CD4-positive, CD25-positive, alpha-beta regulatory T cell (primary cell): ENCODE measurements around the gene CACNG1. TPM values are rescaled to one million over a fixed set of nuclear protein-coding genes. Genes with fewer than 3 reads are reported as not detected.

ENCODE experiments used
- ATAC-seq, 2 donors: fragments of 150-1000 bp; cut with Tn5 transposase; one replicate each; pipeline ENCODE4 v1.10.0; 2021; ENCODE audit warnings: low read depth in 2 of 2, moderate number of reproducible peaks in 2 of 2, moderate library complexity in 1 of 2
- DNase-seq, 3 donors: peaks; one replicate each; pipeline versions ENCODE4 v3.0.0 to v3.0.0-alpha.2; 2012 to 2022; ENCODE audit warnings: mixed read lengths in 1 of 3
- H3K27ac ChIP-seq: one replicate; pipeline ENCODE4 v1.7.0; 2013; ENCODE audit warnings: mild to moderate bottlenecking, low read length; ENCODE audit not compliant: insufficient read depth, poor library complexity, severe bottlenecking
- H3K27me3 ChIP-seq: one replicate; pipeline ENCODE4 v1.7.0; 2013; ENCODE audit warnings: low read length; ENCODE audit not compliant: control insufficient read depth, insufficient read depth
- H3K36me3 ChIP-seq: one replicate; pipeline ENCODE4 v1.7.0; 2013; ENCODE audit warnings: mild to moderate bottlenecking, low read length, moderate library complexity; ENCODE audit not compliant: control insufficient read depth, insufficient read depth
- H3K4me1 ChIP-seq: 2 replicates; pipeline ENCODE4 v1.7.0; 2013; ENCODE audit warnings: mild to moderate bottlenecking, low read length; ENCODE audit not compliant: insufficient read depth, control insufficient read depth, poor library complexity, severe bottlenecking
- H3K4me3 ChIP-seq: one replicate; pipeline ENCODE4 v1.7.0; 2013; ENCODE audit warnings: low read depth, mild to moderate bottlenecking, low read length, moderate library complexity
- H3K9me3 ChIP-seq, 2 experiments: 1 replicate in 1 of 2; 2 replicates in 1 of 2; pipeline ENCODE4 v1.7.0; 2013; ENCODE audit warnings: low read length in 2 of 2, mild to moderate bottlenecking in 1 of 2, moderate library complexity in 1 of 2; ENCODE audit not compliant: control insufficient read depth in 2 of 2
- H3K27ac Mint-ChIP-seq, 3 donors: one replicate each; pipeline ENCODE4 v1.8.0; 2020 to 2022; ENCODE audit warnings: mild to moderate bottlenecking in 3 of 3, mixed read lengths in 3 of 3, moderate library complexity in 2 of 3
- H3K27me3 Mint-ChIP-seq: one replicate; pipeline ENCODE4 v1.8.0; 2022; ENCODE audit warnings: mild to moderate bottlenecking, mixed read lengths
- H3K36me3 Mint-ChIP-seq: one replicate; pipeline ENCODE4 v1.8.0; 2020; ENCODE audit warnings: mixed read lengths
- H3K4me1 Mint-ChIP-seq, 4 donors: one replicate each; pipeline ENCODE4 v1.8.0; 2020 to 2022; ENCODE audit warnings: mixed read lengths in 4 of 4, mild to moderate bottlenecking in 1 of 4
- H3K4me3 Mint-ChIP-seq, 4 donors: one replicate each; pipeline ENCODE4 v1.8.0; 2020 to 2022; ENCODE audit warnings: mild to moderate bottlenecking in 4 of 4, mixed read lengths in 4 of 4, moderate library complexity in 3 of 4
- H3K9me3 Mint-ChIP-seq, 7 donors: one replicate each; pipeline ENCODE4 v1.8.0; 2020 to 2022; ENCODE audit warnings: mixed read lengths in 7 of 7, mild to moderate bottlenecking in 3 of 7, moderate library complexity in 2 of 7
- polyA plus RNA-seq, 4 donors: library from polyadenylated mRNA; unstranded; fragments of 300-500 nt; fragmentation: Illumina TruSeq; gene quantifications; one replicate each; pipeline ENCODE4 v1.2.3, GENCODE V29; 2021
- total RNA-seq: library from RNA; stranded (reverse); gene quantifications from one replicate; pipeline ENCODE4 v1.2.3, GENCODE V29; 2022

Gene CACNG1
- total and polyA plus RNA-seq, 5 donors from 2014 or later = not detected

- peaks cover 5% of the 10 kb centered on the region for H3K27me3 Mint-ChIP-seq
- H3K4me1 Mint-ChIP-seq = no peaks in the 10 kb centered on the region
- DNase-seq = no peak
- H3K4me3 ChIP-seq = no peak overlapping the region
- H3K9me3 ChIP-seq = peaks cover 18 to 27% of the 10 kb centered on the region in 2 experiments
- peaks cover 0 to 30% (median 4%) of the 10 kb centered on the region in 7 donors for H3K9me3 Mint-ChIP-seq
- no peaks in the 10 kb centered on the region for H3K36me3 Mint-ChIP-seq
- no peak overlapping the region for H3K27ac ChIP-seq
- H3K36me3 ChIP-seq = no peaks in the 10 kb centered on the region
- no peak overlapping the region for H3K4me3 Mint-ChIP-seq
- no peaks in the 10 kb centered on the region for H3K4me1 ChIP-seq
- H3K27me3 ChIP-seq = peaks cover 3% of the 10 kb centered on the region
- no peak overlapping the region for H3K27ac Mint-ChIP-seq
- no peak for ATAC-seq
Measured at GRCh38 chr17:67049025-67049739, 4.8 kb downstream of the CACNG1 start.

DNA sequence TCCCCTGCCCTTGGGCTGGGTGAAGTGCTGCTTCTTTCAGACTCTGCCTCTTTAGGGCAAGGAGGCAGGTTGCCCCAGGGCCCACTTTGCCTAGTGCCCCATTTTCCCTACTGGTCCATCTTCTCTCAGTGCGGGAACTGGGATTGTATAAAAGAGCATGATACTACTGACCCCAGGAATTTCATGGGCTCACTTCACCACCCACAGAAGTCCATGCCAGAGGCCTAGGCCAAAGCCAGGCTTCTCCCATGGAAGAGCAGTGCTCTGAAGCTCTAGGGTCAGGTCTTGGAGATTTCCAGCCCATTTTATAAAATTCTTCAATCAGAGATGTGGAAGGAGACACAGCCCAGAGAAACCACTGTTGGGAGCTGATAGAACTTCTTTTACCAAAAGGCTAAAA lies 5.7 kb downstream of the CACNG1 start:
- no peak for ATAC-seq
- no peak overlapping the region for H3K4me3 ChIP-seq

GRCh38 chr17:67050471-67051154 lies 6.3 kb downstream of the CACNG1 start:
- H3K36me3 Mint-ChIP-seq = no peaks in the 10 kb centered on the region
- Histone ChIP-seq H3K36me3 (no peaks in the 10 kb centered on the region), H3K4me1 (no peaks in the 10 kb centered on the region), H3K27me3 (peaks cover 3% of the 10 kb centered on the region), H3K9me3 (peaks cover 18 to 27% of the 10 kb centered on the region in 2 experiments), H3K27ac (no peak overlapping the region), H3K4me3 (no peak overlapping the region)
- peaks cover 5% of the 10 kb centered on the region for H3K27me3 Mint-ChIP-seq
- DNase-seq (no peak), ATAC-seq (no peak)
- H3K4me3 Mint-ChIP-seq = no peak overlapping the region
- H3K9me3 Mint-ChIP-seq = peaks cover 0 to 30% (median 4%) of the 10 kb centered on the region in 7 donors
- H3K4me1 Mint-ChIP-seq = peaks cover 0 to 3% (median 0%) of the 10 kb centered on the region in 4 donors
- H3K27ac Mint-ChIP-seq = no peak overlapping the region

More for the DNA sequence above, 5.7 kb downstream of the CACNG1 start:
- Histone ChIP-seq H3K9me3 (peaks cover 18 to 27% of the 10 kb centered on the region in 2 experiments), H3K27me3 (peaks cover 3% of the 10 kb centered on the region), H3K4me1 (no peaks in the 10 kb centered on the region), H3K27ac (no peak overlapping the region), H3K36me3 (no peaks in the 10 kb centered on the region)
- H3K36me3 Mint-ChIP-seq = no peaks in the 10 kb centered on the region
- DNase-seq = no peak
- no peak overlapping the region for H3K4me3 Mint-ChIP-seq
- peaks cover 5% of the 10 kb centered on the region for H3K27me3 Mint-ChIP-seq
- H3K27ac Mint-ChIP-seq = no peak overlapping the region
- H3K4me1 Mint-ChIP-seq = peaks cover 0 to 3% (median 0%) of the 10 kb centered on the region in 4 donors
- peaks cover 0 to 30% (median 4%) of the 10 kb centered on the region in 7 donors for H3K9me3 Mint-ChIP-seq

GRCh38 chr17:67051155-67051538 lies 6.8 kb downstream of the CACNG1 start:
- Mint-ChIP-seq H3K36me3 (no peaks in the 10 kb centered on the region), H3K9me3 (peaks cover 0 to 30% (median 4%) of the 10 kb centered on the region in 7 donors), H3K27ac (no peak overlapping the region), H3K27me3 (peaks cover 5% of the 10 kb centered on the region), H3K4me1 (peaks cover 0 to 3% (median 0%) of the 10 kb centered on the region in 4 donors), H3K4me3 (no peak overlapping the region)
- Histone ChIP-seq H3K36me3 (no peaks in the 10 kb centered on the region), H3K9me3 (peaks cover 18 to 27% of the 10 kb centered on the region in 2 experiments), H3K4me1 (no peaks in the 10 kb centered on the region), H3K27ac (no peak overlapping the region), H3K27me3 (peaks cover 3% of the 10 kb centered on the region), H3K4me3 (no peak overlapping the region)
- DNase-seq (no peak), ATAC-seq (no peak)

DNA sequence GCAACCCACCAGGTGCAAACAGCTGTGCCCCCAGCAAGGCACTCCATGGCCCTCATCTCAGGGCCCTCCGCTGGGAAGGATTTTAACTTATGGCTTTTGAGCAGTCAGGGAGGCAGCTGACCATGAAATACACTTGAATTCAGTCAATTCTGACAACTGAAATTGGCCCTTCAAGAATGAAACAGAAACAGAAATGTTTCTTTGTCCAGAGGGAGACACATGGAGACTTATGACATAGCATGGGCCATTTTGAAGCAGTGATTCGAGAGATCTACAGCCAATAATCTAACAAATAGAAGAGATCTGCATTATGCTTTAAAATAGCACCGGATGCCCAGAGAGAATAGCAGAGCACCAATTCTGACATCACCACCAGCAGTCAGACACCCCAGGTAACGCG lies 7.5 kb downstream of the CACNG1 start:
- no peak overlapping the region for H3K27ac Mint-ChIP-seq
- H3K27me3 Mint-ChIP-seq = peaks cover 5% of the 10 kb centered on the region
- peaks cover 0 to 29% (median 4%) of the 10 kb centered on the region in 7 donors for H3K9me3 Mint-ChIP-seq
- Histone ChIP-seq H3K36me3 (no peaks in the 10 kb centered on the region), H3K4me1 (no peaks in the 10 kb centered on the region), H3K27ac (no peak overlapping the region), H3K9me3 (peaks cover 18 to 27% of the 10 kb centered on the region in 2 experiments), H3K27me3 (peaks cover 3% of the 10 kb centered on the region), H3K4me3 (no peak overlapping the region)
- no peak overlapping the region for H3K4me3 Mint-ChIP-seq
- ATAC-seq = no peak
- DNase-seq = no peak
- no peaks in the 10 kb centered on the region for H3K36me3 Mint-ChIP-seq
- peaks cover 0 to 3% (median 0%) of the 10 kb centered on the region in 4 donors for H3K4me1 Mint-ChIP-seq

GRCh38 chr17:67052720-67053437 lies 8.5 kb downstream of the CACNG1 start:
- Mint-ChIP-seq H3K9me3 (peaks cover 0 to 20% (median 2%) of the 10 kb centered on the region in 7 donors), H3K4me1 (peaks cover 0 to 3% (median 0%) of the 10 kb centered on the region in 4 donors), H3K4me3 (no peak overlapping the region), H3K36me3 (no peaks in the 10 kb centered on the region), H3K27ac (no peak overlapping the region), H3K27me3 (peaks cover 5% of the 10 kb centered on the region)
- Histone ChIP-seq H3K4me3 (no peak overlapping the region), H3K4me1 (no peaks in the 10 kb centered on the region), H3K27ac (no peak overlapping the region), H3K27me3 (no peaks in the 10 kb centered on the region), H3K9me3 (peaks cover 14 to 20% of the 10 kb centered on the region in 2 experiments), H3K36me3 (no peaks in the 10 kb centered on the region)
- ATAC-seq (no peak), DNase-seq (no peak)

DNA sequence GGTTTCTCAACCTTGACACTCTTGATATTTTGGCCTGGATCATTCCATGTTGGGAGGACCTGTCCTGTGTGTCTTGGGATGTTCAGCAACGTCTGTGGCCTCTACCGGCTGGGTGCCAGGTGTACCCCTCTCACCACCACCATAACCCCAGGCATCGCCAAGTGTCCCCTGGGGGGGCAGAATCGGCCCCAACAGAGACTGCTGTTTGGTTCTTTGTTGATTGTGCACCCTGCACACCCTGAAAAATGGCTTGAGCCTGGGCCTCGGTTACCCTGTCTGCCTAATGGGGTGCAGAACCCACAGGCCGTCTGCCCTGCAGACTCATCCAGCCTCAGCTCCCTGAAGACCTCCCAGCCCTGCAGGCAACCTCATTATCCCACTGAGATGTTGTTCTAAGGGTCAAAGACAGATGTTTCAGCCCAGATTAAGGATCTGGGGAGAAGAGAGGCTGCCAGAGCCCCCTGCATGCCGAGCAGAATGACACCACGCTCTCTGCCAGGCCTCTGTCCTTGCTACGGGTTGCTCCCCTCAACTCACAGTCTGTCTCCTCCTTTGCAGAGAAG lies 9.2 kb downstream of the CACNG1 start:
- peaks cover 0 to 16% (median 1%) of the 10 kb centered on the region in 7 donors for H3K9me3 Mint-ChIP-seq
- Histone ChIP-seq H3K4me1 (no peaks in the 10 kb centered on the region), H3K27me3 (no peaks in the 10 kb centered on the region), H3K36me3 (no peaks in the 10 kb centered on the region), H3K9me3 (peaks cover 8 to 14% of the 10 kb centered on the region in 2 experiments), H3K27ac (no peak overlapping the region), H3K4me3 (no peak overlapping the region)
- peaks cover 3% of the 10 kb centered on the region for H3K27me3 Mint-ChIP-seq
- H3K4me1 Mint-ChIP-seq = peaks cover 0 to 3% (median 0%) of the 10 kb centered on the region in 4 donors
- H3K36me3 Mint-ChIP-seq = no peaks in the 10 kb centered on the region
- no peak for ATAC-seq
- no peak overlapping the region for H3K4me3 Mint-ChIP-seq
- H3K27ac Mint-ChIP-seq = no peak overlapping the region
- no peak for DNase-seq
